ENCODE data around the gene HSD17B2. TPM values are rescaled to one million over a fixed set of nuclear protein-coding genes. Genes with fewer than 3 reads are reported as not detected.
A peak's percentile ranks its signal among the peaks of the same experiment; 100 is the strongest.

The HSD17B2 gene
- polyA plus RNA-seq, 3 donors: not detected

- H3K9ac ChIP-seq (ENCODE audit: insufficient read depth, low read length, poor library complexity, severe bottlenecking): no peak overlapping the region
- H3K27ac ChIP-seq (ENCODE audit: low read depth in 1 of 2, low read length in 2 of 2): no peak overlapping the region
- H3K9me3 ChIP-seq (replicated peaks in 1 of 2; ENCODE audit: control insufficient read depth in 1 of 2, insufficient read depth in 1 of 2, low read length in 2 of 2): no peaks in the 10 kb centered on the region
- H3K4me3 Mint-ChIP-seq: no peak overlapping the region
- TF ChIP-seq, protein P1, sequence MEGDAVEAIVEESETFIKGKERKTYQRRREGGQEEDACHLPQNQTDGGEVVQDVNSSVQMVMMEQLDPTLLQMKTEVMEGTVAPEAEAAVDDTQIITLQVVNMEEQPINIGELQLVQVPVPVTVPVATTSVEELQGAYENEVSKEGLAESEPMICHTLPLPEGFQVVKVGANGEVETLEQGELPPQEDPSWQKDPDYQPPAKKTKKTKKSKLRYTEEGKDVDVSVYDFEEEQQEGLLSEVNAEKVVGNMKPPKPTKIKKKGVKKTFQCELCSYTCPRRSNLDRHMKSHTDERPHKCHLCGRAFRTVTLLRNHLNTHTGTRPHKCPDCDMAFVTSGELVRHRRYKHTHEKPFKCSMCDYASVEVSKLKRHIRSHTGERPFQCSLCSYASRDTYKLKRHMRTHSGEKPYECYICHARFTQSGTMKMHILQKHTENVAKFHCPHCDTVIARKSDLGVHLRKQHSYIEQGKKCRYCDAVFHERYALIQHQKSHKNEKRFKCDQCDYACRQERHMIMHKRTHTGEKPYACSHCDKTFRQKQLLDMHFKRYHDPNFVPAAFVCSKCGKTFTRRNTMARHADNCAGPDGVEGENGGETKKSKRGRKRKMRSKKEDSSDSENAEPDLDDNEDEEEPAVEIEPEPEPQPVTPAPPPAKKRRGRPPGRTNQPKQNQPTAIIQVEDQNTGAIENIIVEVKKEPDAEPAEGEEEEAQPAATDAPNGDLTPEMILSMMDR (IDR thresholded peaks at IDR 0.05): peak; percentile 12
- no peak overlapping the region for H3K27ac Mint-ChIP-seq
- H3K9me3 Mint-ChIP-seq: no peaks in the 10 kb centered on the region
- WGBS (ENCODE audit: insufficient coverage): 92% methylated on average over 2 of the region's 5 CpGs
- H3K4me3 ChIP-seq (replicated peaks in 1 of 3; ENCODE audit: low read depth in 2 of 3, low read length in 3 of 3): no peak overlapping the region
- no peak for DNase-seq
- no peaks in the 10 kb centered on the region for H3K4me1 ChIP-seq (ENCODE audit: control insufficient read depth in 1 of 2, insufficient read depth in 2 of 2, low read length in 2 of 2)
- no peaks in the 10 kb centered on the region for H4K20me1 ChIP-seq (ENCODE audit: insufficient read depth, low read length)
- no peak overlapping the region for H2AFZ ChIP-seq (ENCODE audit: insufficient read depth, low read depth, low read length, poor library complexity, severe bottlenecking)
- no peaks in the 10 kb centered on the region for H3K27me3 ChIP-seq (ENCODE audit: control insufficient read depth in 2 of 2, insufficient read depth in 2 of 2, low read length in 2 of 2)
- H3K4me1 Mint-ChIP-seq: no peaks in the 10 kb centered on the region
- H3K79me2 ChIP-seq (ENCODE audit: insufficient read depth, low read length): no peaks in the 10 kb centered on the region
- H3K36me3 ChIP-seq (replicated peaks in 1 of 2; ENCODE audit: control insufficient read depth in 1 of 2, insufficient read depth in 2 of 2, low read length in 2 of 2): no peaks in the 10 kb centered on the region
- no peaks in the 10 kb centered on the region for H3K36me3 Mint-ChIP-seq
- H3K27me3 Mint-ChIP-seq (ENCODE audit: low read depth in 3 of 3): peaks cover 0 to 2% (median 1%) of the 10 kb centered on the region in 3 donors
- intact Hi-C loops (cut with micrococcal nuclease): no loop called here
- no peak overlapping the region for H3K4me2 ChIP-seq (replicated peaks; ENCODE audit: extremely low read depth, low read length, poor library complexity, severe bottlenecking)
Measured at GRCh38 chr16:81994485-81994884, 40.6 kb upstream of the HSD17B2 start.

- H3K27me3 ChIP-seq (ENCODE audit: control insufficient read depth in 2 of 2, insufficient read depth in 2 of 2, low read length in 2 of 2): no peaks in the 10 kb centered on the region
- no peak overlapping the region for H3K9ac ChIP-seq (ENCODE audit: insufficient read depth, low read length, poor library complexity, severe bottlenecking)
- TF ChIP-seq, protein P1 (IDR thresholded peaks at IDR 0.05): no peak
Measured at GRCh38 chr16:81995651-81996050, 39.4 kb upstream of the HSD17B2 start.

More at GRCh38 chr16:81995651-81996050, 39.4 kb upstream of the HSD17B2 start:
- H3K4me1 Mint-ChIP-seq: no peaks in the 10 kb centered on the region
- WGBS (ENCODE audit: insufficient coverage): 100% methylated on average over 2 of the region's 3 CpGs
- no peak for DNase-seq
- H3K4me3 ChIP-seq (replicated peaks in 1 of 3; ENCODE audit: low read depth in 2 of 3, low read length in 3 of 3): no peak overlapping the region
- peaks cover 0 to 2% (median 0%) of the 10 kb centered on the region in 7 donors for H3K9me3 Mint-ChIP-seq
- H4K20me1 ChIP-seq (ENCODE audit: insufficient read depth, low read length): no peaks in the 10 kb centered on the region
- H3K27ac Mint-ChIP-seq: no peak overlapping the region
- no peaks in the 10 kb centered on the region for H3K36me3 Mint-ChIP-seq
- intact Hi-C loops (cut with micrococcal nuclease): no loop called here
- no peaks in the 10 kb centered on the region for H3K4me1 ChIP-seq (ENCODE audit: control insufficient read depth in 1 of 2, insufficient read depth in 2 of 2, low read length in 2 of 2)
- H3K36me3 ChIP-seq (replicated peaks in 1 of 2; ENCODE audit: control insufficient read depth in 1 of 2, insufficient read depth in 2 of 2, low read length in 2 of 2): no peaks in the 10 kb centered on the region
- peaks cover 0 to 2% (median 0%) of the 10 kb centered on the region in 3 donors for H3K27me3 Mint-ChIP-seq (ENCODE audit: low read depth in 3 of 3)
- no peak overlapping the region for H3K4me2 ChIP-seq (replicated peaks; ENCODE audit: extremely low read depth, low read length, poor library complexity, severe bottlenecking)
- no peak overlapping the region for H2AFZ ChIP-seq (ENCODE audit: insufficient read depth, low read depth, low read length, poor library complexity, severe bottlenecking)
- H3K4me3 Mint-ChIP-seq: no peak overlapping the region
- H3K79me2 ChIP-seq (ENCODE audit: insufficient read depth, low read length): no peaks in the 10 kb centered on the region
- no peaks in the 10 kb centered on the region for H3K9me3 ChIP-seq (replicated peaks in 1 of 2; ENCODE audit: control insufficient read depth in 1 of 2, insufficient read depth in 1 of 2, low read length in 2 of 2)
- H3K27ac ChIP-seq (ENCODE audit: low read depth in 1 of 2, low read length in 2 of 2): no peak overlapping the region
